ENCODE measurements around the gene CACNA2D3. TPM values are rescaled to one million over a fixed set of nuclear protein-coding genes. Genes with fewer than 3 reads are reported as not detected.

CACNA2D3 gene
- total and polyA plus RNA-seq, 4 donors, result 0.06 to 0.37 (median 0.08) TPM; not detected in 1

GRCh38 chr3:54895613-54896012, 773.3 kb downstream of the CACNA2D3 start:
- WGBS, result 93% methylated on average over 4 of the region's 4 CpGs
- TF ChIP-seq NR2F2 (IDR thresholded peaks at IDR 0.05) (no peak), ZBTB33 (IDR thresholded peaks at IDR 0.05) (no peak), HNF4G (IDR thresholded peaks at IDR 0.05) (no peak), YY1 (IDR thresholded peaks at IDR 0.05) (no peak), REST (IDR thresholded peaks at IDR 0.05) (no peak), RXRA (IDR thresholded peaks at IDR 0.05) (no peak), RAD21 (IDR thresholded peaks at IDR 0.05) (no peak), CTCF (IDR thresholded peaks at IDR 0.05; ENCODE audit: low read depth, low read length, missing input control) (no peak), SP1 (IDR thresholded peaks at IDR 0.05) (no peak), GABPA (IDR thresholded peaks at IDR 0.05 in 1 of 2, conservative IDR thresholded peaks at IDR 0.05 in 1 of 2) (no peak), HNF4A (conservative IDR thresholded peaks at IDR 0.05) (no peak), TAF1 (conservative IDR thresholded peaks at IDR 0.05) (no peak), ATF3 (IDR thresholded peaks at IDR 0.05) (no peak), FOXA1 (IDR thresholded peaks at IDR 0.05) (no peak), MAX (IDR thresholded peaks at IDR 0.05) (no peak), EGR1 (IDR thresholded peaks at IDR 0.05; ENCODE audit: low read depth in 2 of 2) (no peak), FOXA2 (IDR thresholded peaks at IDR 0.05) (no peak), JUND (IDR thresholded peaks at IDR 0.05) (no peak)
- no peaks in the 10 kb centered on the region for H3K36me3 ChIP-seq (ENCODE audit: control insufficient read depth in 4 of 4, insufficient read depth in 3 of 4, low read depth in 1 of 4, low read length in 3 of 4)
- no peaks in the 10 kb centered on the region for H3K4me1 ChIP-seq (ENCODE audit: control insufficient read depth in 4 of 4, insufficient read depth in 4 of 4, low read length in 3 of 4)
- H3K27me3 ChIP-seq (ENCODE audit: control insufficient read depth in 4 of 4, insufficient read depth in 4 of 4, low read length in 3 of 4), result no peaks in the 10 kb centered on the region
- H3K27ac ChIP-seq (ENCODE audit: low read depth in 1 of 2, low read length in 2 of 2), result no peak overlapping the region
- no peak overlapping the region for H3K4me3 ChIP-seq (ENCODE audit: low read depth in 1 of 3, low read length in 3 of 3)
- H3K9ac ChIP-seq (ENCODE audit: low read depth in 1 of 2, low read length in 2 of 2), result no peak overlapping the region
- H3K9me3 ChIP-seq (ENCODE audit: control insufficient read depth in 4 of 4, low read length in 3 of 4), result no peaks in the 10 kb centered on the region
- no peak for DNase-seq (ENCODE audit: low spot score)
